A673 (cell line): Measurements from ENCODE around the gene INHA. TPM values are rescaled to one million over a fixed set of nuclear protein-coding genes. Genes with fewer than 3 reads are reported as not detected.

Source experiments
- BruUV-seq: library from RNA; stranded (reverse); fragments of 400-500 nt; replicated peaks from 2 replicates; lab custom pipeline; 2021; lab: Mats Ljungman, UMichigan
- CTCF ChIA-PET: fragments of 300-600 bp; sonication (Branson Sonifier 250); formaldehyde crosslinking; loops from one replicate; lab custom pipeline; 2022; ENCODE audit warnings: antibody characterized with exemption; lab: Charles Lee
- POLR2A ChIA-PET: fragments of 300-600 bp; sonication (Branson Sonifier 250); formaldehyde crosslinking; loops from one replicate; lab custom pipeline; 2022; ENCODE audit warnings: antibody characterized with exemption; ENCODE audit not compliant: low non-redundant PET; lab: Charles Lee
- DNase-seq: peaks from one replicate; pipeline ENCODE4 v3.0.0-alpha.2; 2015; ENCODE audit warnings: low spot score
- H3K27ac ChIP-seq: fragments of 200-600 bp; sonication (generic); 2 replicates; pipeline ENCODE4 v1.5.1; 2016; ENCODE audit warnings: mixed run types, low read depth, mild to moderate bottlenecking, mixed read lengths, antibody characterized with exemption, low read length; ENCODE audit not compliant: poor library complexity, severe bottlenecking
- H3K27me3 ChIP-seq: fragments of 200-600 bp; sonication (generic); replicated peaks from 2 replicates; pipeline ENCODE4 v1.6.1; 2017; ENCODE audit warnings: mixed run types, low read depth, mild to moderate bottlenecking, mixed read lengths, antibody characterized with exemption, low read length; ENCODE audit not compliant: insufficient read depth, poor library complexity
- H3K36me3 ChIP-seq: fragments of 200-600 bp; sonication (generic); 2 replicates; pipeline ENCODE4 v1.6.1; 2016; ENCODE audit warnings: mixed run types, mild to moderate bottlenecking, mixed read lengths, antibody characterized with exemption, low read length; ENCODE audit not compliant: insufficient read depth, poor library complexity, severe bottlenecking
- H3K4me1 ChIP-seq: fragments of 200-600 bp; sonication (generic); 2 replicates; pipeline ENCODE4 v1.6.1; 2017; ENCODE audit warnings: mixed run types, mild to moderate bottlenecking, mixed read lengths, antibody characterized with exemption, low read length; ENCODE audit not compliant: insufficient read depth, poor library complexity, severe bottlenecking
- H3K4me3 ChIP-seq: fragments of 200-600 bp; sonication (generic); 2 replicates; pipeline ENCODE4 v1.5.1; 2016; ENCODE audit warnings: low read depth, mixed run types, mild to moderate bottlenecking, mixed read lengths, low read length; ENCODE audit not compliant: poor library complexity, severe bottlenecking
- H3K9me3 ChIP-seq: fragments of 200-600 bp; sonication (generic); 2 replicates; pipeline ENCODE4 v1.6.1; 2016; ENCODE audit warnings: mixed run types, low read depth, mild to moderate bottlenecking, mixed read lengths, antibody characterized with exemption, low read length; ENCODE audit not compliant: poor library complexity, severe bottlenecking
- CTCF ChIP-seq: fragments of 300-800, 200-600 bp; sonication (generic); conservative IDR thresholded peaks from 2 replicates; pipeline ENCODE4 v1.5.1; 2017; ENCODE audit warnings: low read depth, mild to moderate bottlenecking, antibody characterized with exemption, low read length, moderate library complexity, mixed read lengths
- EZH2 ChIP-seq: fragments of 200-600 bp; sonication (generic); IDR thresholded peaks from 2 replicates; pipeline ENCODE4 v1.6.1; 2017; ENCODE audit warnings: borderline replicate concordance, low read depth, mild to moderate bottlenecking, mixed read lengths, antibody characterized with exemption, low read length; ENCODE audit not compliant: poor library complexity, severe bottlenecking
- intact Hi-C: fragments of 100-400 bp; cut with micrococcal nuclease; formaldehyde crosslinking; loops from one replicate; pipeline ENCODE4 v1.10.0; 2022; ENCODE audit not compliant: unreplicated experiment
- total RNA-seq: library from RNA; stranded (reverse); gene quantifications from 2 replicates; pipeline ENCODE4 v1.2.3, GENCODE V29; 2021

The INHA gene
- total RNA-seq, 1 experiment from 2014 or later, result not detected

GRCh38 chr2:219615894-219616293, 43.8 kb downstream of the INHA start:
- no peaks in the 10 kb centered on the region for H3K36me3 ChIP-seq
- no peak for TF ChIP-seq EZH2
- TF ChIP-seq CTCF, result no peak
- BruUV-seq, result no TSS peak
- no peaks in the 10 kb centered on the region for H3K9me3 ChIP-seq
- H3K27me3 ChIP-seq, result no peaks in the 10 kb centered on the region
- H3K4me1 ChIP-seq, result no peaks in the 10 kb centered on the region
- DNase-seq, result no peak
- no peak overlapping the region for H3K27ac ChIP-seq
- intact Hi-C loops, result no loop called here
- ChIA-PET POLR2A (no interaction called here), CTCF (no interaction called here)
- H3K4me3 ChIP-seq, result no peak overlapping the region

- BruUV-seq, result no TSS peak
- intact Hi-C loops, result no loop called here
- no peak for DNase-seq
- POLR2A ChIA-PET, result no interaction called here
- H3K36me3 ChIP-seq, result no peaks in the 10 kb centered on the region
- H3K9me3 ChIP-seq, result no peaks in the 10 kb centered on the region
- TF ChIP-seq CTCF (no peak), EZH2 (no peak)
- H3K27me3 ChIP-seq, result no peaks in the 10 kb centered on the region
- H3K4me1 ChIP-seq, result no peaks in the 10 kb centered on the region
- CTCF ChIA-PET, result no interaction called here
- H3K27ac ChIP-seq, result no peak overlapping the region
- no peak overlapping the region for H3K4me3 ChIP-seq
Observed at GRCh38 chr2:219616550-219616949, 44.4 kb downstream of the INHA start.

DNA sequence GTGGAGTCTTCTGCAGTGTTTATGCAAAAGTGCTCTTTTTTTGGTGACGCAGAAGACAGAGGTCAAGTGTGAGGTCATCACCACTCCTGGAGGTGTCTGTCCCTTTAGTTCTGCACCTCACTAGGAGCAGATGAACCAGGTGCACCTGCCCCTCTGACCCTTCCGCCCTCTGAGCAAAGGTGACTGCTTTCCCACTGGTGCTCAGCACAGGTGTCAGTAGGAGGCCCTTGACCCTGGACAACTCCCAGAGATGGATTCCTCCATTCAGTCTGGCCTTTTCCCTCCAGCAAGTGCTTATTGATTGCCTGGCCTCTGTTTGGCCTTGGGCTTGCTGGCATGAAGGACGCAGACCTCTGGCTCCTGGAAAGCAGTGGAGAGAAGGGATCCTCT, 46.6 kb downstream of the INHA start:
- H3K27ac ChIP-seq, result no peak overlapping the region
- ChIA-PET CTCF (interaction anchor here (0.6 kb wide), 1 partner anchor 32 kb away, joined by 4 read pairs; no protein-coding TSS in a partner anchor), POLR2A (no interaction called here)
- H3K9me3 ChIP-seq, result no peaks in the 10 kb centered on the region
- no peak overlapping the region for H3K4me3 ChIP-seq
- DNase-seq, result no peak
- no peaks in the 10 kb centered on the region for H3K27me3 ChIP-seq
- no peaks in the 10 kb centered on the region for H3K36me3 ChIP-seq
- H3K4me1 ChIP-seq, result no peaks in the 10 kb centered on the region
- no TSS peak for BruUV-seq
- TF ChIP-seq CTCF (no peak), EZH2 (no peak)
- intact Hi-C loops, result no loop called here
